Testis (tissue), 3 donors: Measurements from ENCODE around the gene DEFB132. TPM values are rescaled to one million over a fixed set of nuclear protein-coding genes. Genes with fewer than 3 reads are reported as not detected.
"Not testable (repeated sequence)": the region's sequence is repeated elsewhere in the genome, so short reads cannot be mapped to it uniquely, and the experiment has no call there.

ENCODE experiments used
- DNase-seq: peaks from one replicate; pipeline ENCODE4 v3.0.0-alpha.2; 2019
- H3K27ac ChIP-seq, 2 donors: fragments of 200-600 bp; sonication (generic); one replicate each; pipeline ENCODE4 v1.5.1; 2019
- H3K27me3 ChIP-seq: fragments of 200-600 bp; sonication (generic); one replicate; pipeline ENCODE4 v1.5.1; 2019
- H3K36me3 ChIP-seq: fragments of 200-600 bp; sonication (generic); one replicate; pipeline ENCODE4 v1.5.1; 2017; ENCODE audit warnings: low read depth; ENCODE audit errors: missing control alignments
- H3K4me1 ChIP-seq: fragments of 200-600 bp; sonication (generic); one replicate; pipeline ENCODE4 v1.5.1; 2019
- H3K4me3 ChIP-seq, 2 donors: fragments of 200-600 bp; sonication (generic); one replicate each; pipeline ENCODE4 v1.5.1; 2017 to 2019
- H3K9me3 ChIP-seq: fragments of 200-600 bp; sonication (generic); one replicate; pipeline ENCODE4 v1.5.1; 2017
- POLR2A ChIP-seq: fragments of 450-650 bp; IDR thresholded peaks from one replicate; pipeline ENCODE4 v1.6.1; 2017; ENCODE audit warnings: antibody characterized with exemption, mild to moderate bottlenecking, moderate library complexity
- WGBS, 2 donors: methylation state at CpG; one replicate each; pipeline ENCODE4 v1.1.5; 2018; 5-methylcytosine and 5-hydroxymethylcytosine counted together
- intact Hi-C: fragments of 100-400 bp; cut with DNase I; formaldehyde crosslinking; loops from one replicate; pipeline ENCODE4 v1.15.1; 2023; ENCODE audit warnings: low total_unique reads
- polyA plus RNA-seq: library from polyadenylated mRNA; stranded (reverse); fragments of 350-450 nt; fragmentation: Illumina TruSeq; extraction: RNeasy Lipid Tissue Mini Kit (QIAGEN cat#74804); gene quantifications from one replicate; pipeline ENCODE4 v1.2.3, GENCODE V29; 2014; ENCODE audit warnings: low read depth, low replicate concordance; ENCODE audit not compliant: insufficient read depth
- total RNA-seq, 2 donors: library from RNA; depleted of rRNA; stranded (reverse); fragments of >200 nt; gene quantifications; one replicate each; pipeline ENCODE4 v1.2.3, GENCODE V29; 2016
- TF ChIP-seq, protein P1 (sequence below), 3 experiments: fragments of 450-650 bp in 2 of 3; fragments of 200-600 bp in 1 of 3; sonication (generic) in 1 of 3; IDR thresholded peaks; one replicate each; pipeline ENCODE4 v1.5.1; 2016 to 2019; ENCODE audit warnings: antibody characterized with exemption in 3 of 3, mild to moderate bottlenecking in 2 of 3, moderate library complexity in 1 of 3

DEFB132 gene
- total and polyA plus RNA-seq, 3 donors from 2014 or later, result not detected

DNA sequence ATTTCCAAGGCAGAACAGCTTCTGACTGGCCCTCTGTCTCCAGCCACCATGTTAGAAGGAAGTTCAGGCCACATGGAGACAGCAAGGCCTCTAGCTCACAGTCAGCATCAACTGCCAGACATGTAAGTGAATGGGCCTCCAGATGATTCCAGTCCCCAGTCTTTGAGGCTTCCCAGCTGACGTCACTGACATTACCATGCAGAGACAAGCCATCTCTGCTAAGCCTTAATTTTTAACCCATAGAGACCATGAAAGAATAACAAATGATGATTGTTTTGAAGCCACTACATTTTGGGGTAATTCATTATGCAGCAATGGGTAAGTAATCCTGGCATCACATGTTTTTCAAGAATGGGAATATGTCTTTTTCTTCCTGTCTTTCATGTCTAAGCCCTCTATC, 41.7 kb upstream of the DEFB132 start:
- Histone ChIP-seq H3K27ac (no peak overlapping the region), H3K4me3 (no peak overlapping the region), H3K9me3 (no peaks in the 10 kb centered on the region), H3K36me3 (no peaks in the 10 kb centered on the region), H3K4me1 (no peaks in the 10 kb centered on the region), H3K27me3 (no peaks in the 10 kb centered on the region)
- intact Hi-C loops, result no loop called here
- 63 to 81% methylated on average over 1 of the region's 1 CpG for WGBS, 2 donors
- DNase-seq, result no peak
- TF ChIP-seq, protein P1, sequence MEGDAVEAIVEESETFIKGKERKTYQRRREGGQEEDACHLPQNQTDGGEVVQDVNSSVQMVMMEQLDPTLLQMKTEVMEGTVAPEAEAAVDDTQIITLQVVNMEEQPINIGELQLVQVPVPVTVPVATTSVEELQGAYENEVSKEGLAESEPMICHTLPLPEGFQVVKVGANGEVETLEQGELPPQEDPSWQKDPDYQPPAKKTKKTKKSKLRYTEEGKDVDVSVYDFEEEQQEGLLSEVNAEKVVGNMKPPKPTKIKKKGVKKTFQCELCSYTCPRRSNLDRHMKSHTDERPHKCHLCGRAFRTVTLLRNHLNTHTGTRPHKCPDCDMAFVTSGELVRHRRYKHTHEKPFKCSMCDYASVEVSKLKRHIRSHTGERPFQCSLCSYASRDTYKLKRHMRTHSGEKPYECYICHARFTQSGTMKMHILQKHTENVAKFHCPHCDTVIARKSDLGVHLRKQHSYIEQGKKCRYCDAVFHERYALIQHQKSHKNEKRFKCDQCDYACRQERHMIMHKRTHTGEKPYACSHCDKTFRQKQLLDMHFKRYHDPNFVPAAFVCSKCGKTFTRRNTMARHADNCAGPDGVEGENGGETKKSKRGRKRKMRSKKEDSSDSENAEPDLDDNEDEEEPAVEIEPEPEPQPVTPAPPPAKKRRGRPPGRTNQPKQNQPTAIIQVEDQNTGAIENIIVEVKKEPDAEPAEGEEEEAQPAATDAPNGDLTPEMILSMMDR (IDR thresholded peaks at IDR 0.05), result no peak
- no peak for TF ChIP-seq POLR2A

- no peak for TF ChIP-seq POLR2A
- TF ChIP-seq, protein P1 (IDR thresholded peaks at IDR 0.05), result no peak
- no peaks in the 10 kb centered on the region for H3K9me3 ChIP-seq
- H3K4me3 ChIP-seq, result no peak overlapping the region
- DNase-seq, result no peak
- intact Hi-C loops, result no loop called here
- WGBS, 2 donors, result 44 to 56% methylated on average over 1 of the region's 1 CpG
- no peaks in the 10 kb centered on the region for H3K36me3 ChIP-seq
- no peaks in the 10 kb centered on the region for H3K4me1 ChIP-seq
- no peak overlapping the region for H3K27ac ChIP-seq
- H3K27me3 ChIP-seq, result no peaks in the 10 kb centered on the region
Measured at GRCh38 chr20:217266-217665, 40.3 kb upstream of the DEFB132 start.

GRCh38 chr20:219290-220115, 38.0 kb upstream of the DEFB132 start:
- 12 to 17% methylated on average over 1 of the region's 1 CpG for WGBS, 2 donors

GRCh38 chr20:221258-221830, 36.2 kb upstream of the DEFB132 start:
- H3K27ac ChIP-seq, result no peak overlapping the region
- H3K4me3 ChIP-seq, result no peak overlapping the region
- no peak for DNase-seq
- intact Hi-C loops, result no loop called here
- WGBS, 2 donors, result 65 to 86% methylated on average over 1 of the region's 1 CpG
- no peaks in the 10 kb centered on the region for H3K9me3 ChIP-seq
- H3K27me3 ChIP-seq, result no peaks in the 10 kb centered on the region
- TF ChIP-seq POLR2A, result no peak
- TF ChIP-seq, protein P1 (IDR thresholded peaks at IDR 0.05), result no peak
- H3K4me1 ChIP-seq, result no peaks in the 10 kb centered on the region
- H3K36me3 ChIP-seq, result no peaks in the 10 kb centered on the region

More at GRCh38 chr20:219290-220115, 38.0 kb upstream of the DEFB132 start:
- H3K4me1 ChIP-seq, result no peaks in the 10 kb centered on the region
- no peak for TF ChIP-seq POLR2A
- TF ChIP-seq, protein P1 (IDR thresholded peaks at IDR 0.05), result no peak
- no peaks in the 10 kb centered on the region for H3K9me3 ChIP-seq
- DNase-seq, result no peak
- no peaks in the 10 kb centered on the region for H3K36me3 ChIP-seq
- no peak overlapping the region for H3K4me3 ChIP-seq
- no peak overlapping the region for H3K27ac ChIP-seq
- no peaks in the 10 kb centered on the region for H3K27me3 ChIP-seq
- intact Hi-C loops, result no loop called here

GRCh38 chr20:225879-226278, 31.6 kb upstream of the DEFB132 start:
- H3K4me1 ChIP-seq, H3K27me3 ChIP-seq, DNase-seq, H3K9me3 ChIP-seq, H3K27ac ChIP-seq, H3K36me3 ChIP-seq, intact Hi-C loops, H3K4me3 ChIP-seq: not testable (repeated sequence)
- 74 to 88% methylated on average over 3 of the region's 3 CpGs for WGBS, 2 donors
